GM12878 (cell line): ENCODE data around the gene C6orf89. TPM values are rescaled to one million over a fixed set of nuclear protein-coding genes. Genes with fewer than 3 reads are reported as not detected.

Experiments
- ATAC-seq: fragments of 200-7000 bp; cut with Tn5 transposase; 3 replicates; pipeline ENCODE4 v1.9.1; 2020; ENCODE audit warnings: mild to moderate bottlenecking, moderate library complexity
- BruUV-seq: library from RNA; stranded (reverse); fragments of 400-500 nt; replicated peaks from 2 replicates; lab custom pipeline; 2021; lab: Mats Ljungman, UMichigan
- CTCF ChIA-PET: fragments of 300-600 bp; sonication (Branson Sonifier 250); formaldehyde crosslinking; extraction: SDS; loops from one replicate; lab custom pipeline; 2021; ENCODE audit warnings: inconsistent platforms; lab: Yijun Ruan, JAX
- POLR2A ChIA-PET: fragments of 350-600 bp; formaldehyde crosslinking; extraction: SDS; loops from one replicate; lab custom pipeline; 2021; ENCODE audit warnings: inconsistent platforms; lab: Charles Lee
- RAD21 ChIA-PET: fragments of 300-600 bp; sonication (Branson Sonifier 250); formaldehyde crosslinking; loops from one replicate; lab custom pipeline; 2023; ENCODE audit warnings: antibody characterized with exemption; ENCODE audit not compliant: unreplicated experiment; lab: Charles Lee
- SMC1A ChIA-PET: fragments of 300-600 bp; sonication (Branson Sonifier 250); formaldehyde crosslinking; loops from one replicate; lab custom pipeline; 2023; ENCODE audit not compliant: unreplicated experiment, uncharacterized antibody; lab: Charles Lee
- DNase-seq: peaks from one replicate; pipeline ENCODE4 v3.0.0-alpha.2; 2011; ENCODE audit warnings: low read depth, low spot score
- FAIRE-seq: peaks from 3 replicates; lab custom pipeline; 2011; peaks lifted over from hg19 to GRCh38; lab: Jason Lieb, UNC
- H2AFZ ChIP-seq: 2 replicates; pipeline ENCODE4 v1.6.0; 2011; ENCODE audit warnings: low read depth, low read length, control low read depth; ENCODE audit not compliant: control insufficient read depth
- H3K27ac ChIP-seq: 2 replicates; pipeline ENCODE4 v1.5.1; 2011; ENCODE audit warnings: control low read depth; ENCODE audit not compliant: control insufficient read depth, insufficient read depth
- H3K27me3 ChIP-seq, 2 experiments: replicated peaks in 1 of 2; 2 replicates each; pipeline versions ENCODE4 v1.6.0 to v1.6.1; 2011; ENCODE audit warnings: low read length in 1 of 2; ENCODE audit not compliant: control insufficient read depth in 2 of 2, insufficient read depth in 2 of 2
- H3K36me3 ChIP-seq, 2 experiments: 2 replicates each; pipeline ENCODE4 v1.5.1; 2011; ENCODE audit warnings: low read length in 1 of 2; ENCODE audit not compliant: control insufficient read depth in 2 of 2, insufficient read depth in 2 of 2
- H3K4me1 ChIP-seq: 2 replicates; pipeline ENCODE4 v1.6.1; 2011; ENCODE audit warnings: mild to moderate bottlenecking, low read length, moderate library complexity, mixed read lengths; ENCODE audit not compliant: control insufficient read depth, insufficient read depth
- H3K4me2 ChIP-seq: 2 replicates; pipeline ENCODE4 v1.6.0; 2011; ENCODE audit warnings: control low read depth; ENCODE audit not compliant: control insufficient read depth, insufficient read depth
- H3K4me3 ChIP-seq: fragments of 200-600 bp; sonication (generic); 2 replicates; pipeline ENCODE4 v1.5.1; 2016
- H3K79me2 ChIP-seq: 2 replicates; pipeline ENCODE4 v1.6.0; 2011; ENCODE audit warnings: low read length; ENCODE audit not compliant: control insufficient read depth, insufficient read depth
- H3K9ac ChIP-seq: 2 replicates; pipeline ENCODE4 v1.8.0; 2011; ENCODE audit warnings: low read length, control low read depth, mixed read lengths; ENCODE audit not compliant: control insufficient read depth, insufficient read depth
- H3K9me3 ChIP-seq: replicated peaks from 3 replicates; pipeline ENCODE4 v1.5.1; 2011; ENCODE audit warnings: mild to moderate bottlenecking, low read length; ENCODE audit not compliant: control insufficient read depth, insufficient read depth
- H4K20me1 ChIP-seq: 2 replicates; pipeline ENCODE4 v1.6.0; 2011; ENCODE audit not compliant: control insufficient read depth, insufficient read depth
- CTCF ChIP-seq, 3 experiments: IDR thresholded peaks in 2 of 3; conservative IDR thresholded peaks in 1 of 3; 2 replicates each; pipeline ENCODE4 v1.5.1; 2011; ENCODE audit warnings: low read depth in 3 of 3, low read length in 3 of 3, mild to moderate bottlenecking in 3 of 3, control low read depth in 2 of 3, moderate library complexity in 2 of 3, inconsistent platforms in 1 of 3, mixed read lengths in 1 of 3; ENCODE audit not compliant: control insufficient read depth in 2 of 3, insufficient read depth in 1 of 3; ENCODE audit errors: extremely low read depth in 1 of 3
- DPF2 ChIP-seq: fragments of 450-650 bp; IDR thresholded peaks from 2 replicates; pipeline ENCODE4 v1.6.1; 2017; ENCODE audit warnings: mild to moderate bottlenecking
- MAX ChIP-seq: IDR thresholded peaks from 2 replicates; pipeline ENCODE4 v1.6.1; 2012; ENCODE audit warnings: low read depth, low read length, improper control_type of control experiment
- REST ChIP-seq: IDR thresholded peaks from 2 replicates; pipeline ENCODE4 v1.6.1; 2012; ENCODE audit warnings: mild to moderate bottlenecking, low read depth, low read length
- USF2 ChIP-seq: IDR thresholded peaks from 2 replicates; pipeline ENCODE4 v1.6.1; 2011; ENCODE audit warnings: low read depth, low read length, improper control_type of control experiment, borderline replicate concordance
- whole genome bisulfite sequencing: methylation state at CpG from one replicate; pipeline ENCODE4 v1.1.6; 2016; ENCODE audit warnings: low lambda C conversion rate; ENCODE audit not compliant: insufficient replicate concordance, insufficient coverage; ENCODE audit errors: missing lambda C conversion rate; 5-methylcytosine and 5-hydroxymethylcytosine counted together
- in situ Hi-C: fragments of 300-500 bp; cut with MboI; formaldehyde crosslinking; loops from 9 replicates; pipeline ENCODE4 v1.14.3; 2018; ENCODE audit warnings: mixed read lengths
- intact Hi-C: fragments of 100-400 bp; cut with micrococcal nuclease; formaldehyde crosslinking; loops from one replicate; pipeline ENCODE4 v1.14.2; 2022; ENCODE audit not compliant: unreplicated experiment
- polyA plus RNA-seq, 11 experiments: library from polyadenylated mRNA; depleted of rRNA in 4 of 11; unstranded in 6 of 11; stranded (reverse) in 5 of 11; fragments of >200 nt; fragmentation: Nextera tagmentation in 4 of 11; fragmentation: Illumina TruSeq in 1 of 11; extraction: Ambion mirVana in 4 of 11; extraction: Trizol in 1 of 11; gene quantifications; 1 replicate in 1 of 11; 2 replicates in 10 of 11; pipeline versions ENCODE4 v1.2.1 to v1.2.3, GENCODE V29; 2011 to 2016; ENCODE audit warnings: inconsistent platforms in 2 of 11, missing spikeins in 2 of 11, low read depth in 1 of 11
- total RNA-seq, 4 experiments: library from RNA; depleted of rRNA in 3 of 4; stranded (reverse); fragments of >200 nt in 3 of 4; fragmentation: Illumina TruSeq in 1 of 4; extraction: Trizol in 1 of 4; gene quantifications; 2 replicates each; pipeline versions ENCODE4 v1.2.1 to v1.2.3, GENCODE V29; 2013 to 2021

Gene C6orf89
- total and polyA plus RNA-seq, 10 of the 15 experiments (the other 5 are each of a cell fraction or from before 2014, with no cell fraction given): 10.8 to 42.7 (median 28.6) TPM

GRCh38 chr6:36839749-36840431 lies 45.9 kb upstream of the C6orf89 start:
- FAIRE-seq (no peak), DNase-seq (no peak), ATAC-seq (peak; percentile 69)
- Histone ChIP-seq H3K4me2 (peak overlapping the region; percentile 38), H3K4me3 (no peak overlapping the region; the same call in 1 of the 2 replicates), H3K27ac (no peak overlapping the region), H3K4me1 (0 out of 2 replicates have a peak, but pooled peaks cover 4% of the 10 kb centered on the region), H3K27me3 (peaks cover 4 to 17% of the 10 kb centered on the region in 2 experiments; a peak in 3 of 4 replicates), H3K9me3 (no peaks in the 10 kb centered on the region), H4K20me1 (no peaks in the 10 kb centered on the region), H3K9ac (no peak overlapping the region), H3K79me2 (no peaks in the 10 kb centered on the region), H3K36me3 (no peaks in the 10 kb centered on the region), H2AFZ (no peak overlapping the region)
- CTCF ChIA-PET: no interaction called here
- BruUV-seq: no TSS peak
- intact Hi-C loops (no loop called here), in situ Hi-C loops (no loop called here)
- RAD21 ChIA-PET: no interaction called here
- POLR2A ChIA-PET: no interaction called here
- 1% methylated on average over 30 of the region's 70 CpGs for WGBS
- TF ChIP-seq CTCF (IDR thresholded peaks at IDR 0.05 in 2 of 3, conservative IDR thresholded peaks at IDR 0.05 in 1 of 3; ENCODE audit: control insufficient read depth in 2 of 3, extremely low read depth in 1 of 3, insufficient read depth in 1 of 3, low read depth in 3 of 3, low read length in 3 of 3): 0 out of 6 replicates have a peak, but pooled peaks of 1 of the 3 experiments have one; percentile 13
- no peak for TF ChIP-seq MAX
- no peak for TF ChIP-seq USF2
- no peak for TF ChIP-seq REST
- no peak for TF ChIP-seq DPF2
- SMC1A ChIA-PET: no interaction called here
